H9 (cell line): Measurements from ENCODE around the gene MICU1. TPM values are rescaled to one million over a fixed set of nuclear protein-coding genes. Genes with fewer than 3 reads are reported as not detected.

ENCODE experiments used
- DNase-seq: peaks from one replicate; pipeline ENCODE4 v3.0.0-alpha.2; 2017
- H2AFZ ChIP-seq: one replicate; pipeline ENCODE4 v1.6.1; 2013; ENCODE audit warnings: mild to moderate bottlenecking, low read length, control low read depth, moderate library complexity
- H2AK5ac ChIP-seq: 2 replicates; pipeline ENCODE4 v1.6.1; 2013; ENCODE audit warnings: low read length, control low read depth, mixed read lengths; ENCODE audit not compliant: insufficient read length
- H2BK120ac ChIP-seq: one replicate; pipeline ENCODE4 v1.6.1; 2013; ENCODE audit warnings: low read depth, mild to moderate bottlenecking, low read length, control low read depth, inconsistent platforms; ENCODE audit not compliant: poor library complexity, severe bottlenecking
- H2BK12ac ChIP-seq: 2 replicates; pipeline ENCODE4 v1.6.1; 2013; ENCODE audit warnings: low read length, control low read depth, mixed read lengths, low read depth; ENCODE audit not compliant: insufficient read length
- H2BK15ac ChIP-seq: 2 replicates; pipeline ENCODE4 v1.6.1; 2013; ENCODE audit warnings: low read depth, low read length, control low read depth
- H2BK20ac ChIP-seq: one replicate; pipeline ENCODE4 v1.6.1; 2013; ENCODE audit warnings: low read depth, mild to moderate bottlenecking, low read length, control low read depth, inconsistent platforms; ENCODE audit not compliant: poor library complexity, severe bottlenecking
- H2BK5ac ChIP-seq: 2 replicates; pipeline ENCODE4 v1.6.1; 2013; ENCODE audit warnings: low read length, control low read depth, mixed read lengths; ENCODE audit not compliant: insufficient read length
- H3K14ac ChIP-seq: 2 replicates; pipeline ENCODE4 v1.6.1; 2013; ENCODE audit warnings: low read length, control low read depth; ENCODE audit not compliant: insufficient read depth
- H3K18ac ChIP-seq: 2 replicates; pipeline ENCODE4 v1.6.1; 2013; ENCODE audit warnings: low read depth, mild to moderate bottlenecking, mixed read lengths, low read length, control low read depth; ENCODE audit not compliant: insufficient read length
- H3K23ac ChIP-seq: 2 replicates; pipeline ENCODE4 v1.6.1; 2013; ENCODE audit warnings: low read length, control low read depth, mixed read lengths, low read depth; ENCODE audit not compliant: insufficient read length
- H3K23me2 ChIP-seq: 2 replicates; pipeline ENCODE4 v1.6.1; 2013; ENCODE audit warnings: low read depth, mild to moderate bottlenecking, mixed read lengths, low read length, control low read depth; ENCODE audit not compliant: insufficient read length, poor library complexity, severe bottlenecking
- H3K27ac ChIP-seq: 2 replicates; pipeline ENCODE4 v1.5.1; 2013; ENCODE audit warnings: low read length, control low read depth, mixed read lengths, low read depth; ENCODE audit not compliant: insufficient read length
- H3K27me3 ChIP-seq: 2 replicates; pipeline ENCODE4 v1.6.1; 2013; ENCODE audit warnings: low read length, control low read depth, inconsistent platforms; ENCODE audit not compliant: insufficient read depth
- H3K4ac ChIP-seq: 2 replicates; pipeline ENCODE4 v1.6.1; 2013; ENCODE audit warnings: low read depth, mild to moderate bottlenecking, control low read depth, inconsistent platforms, low read length, moderate library complexity
- H3K4me1 ChIP-seq: 2 replicates; pipeline ENCODE4 v1.6.1; 2013; ENCODE audit warnings: low read length, control low read depth, inconsistent platforms; ENCODE audit not compliant: insufficient read depth
- H3K4me2 ChIP-seq: 2 replicates; pipeline ENCODE4 v1.6.1; 2013; ENCODE audit warnings: low read length, control low read depth, mixed read lengths; ENCODE audit not compliant: insufficient read length, insufficient read depth
- H3K56ac ChIP-seq: 2 replicates; pipeline ENCODE4 v1.6.1; 2013; ENCODE audit warnings: low read depth, mild to moderate bottlenecking, mixed read lengths, low read length, control low read depth; ENCODE audit not compliant: insufficient read length
- H3K79me1 ChIP-seq: 2 replicates; pipeline ENCODE4 v1.6.1; 2013; ENCODE audit warnings: low read depth, mild to moderate bottlenecking, moderate library complexity, low read length, control low read depth, inconsistent platforms; ENCODE audit not compliant: insufficient read depth, poor library complexity, severe bottlenecking
- H3K79me2 ChIP-seq: 2 replicates; pipeline ENCODE4 v1.6.1; 2013; ENCODE audit warnings: low read length, control low read depth, inconsistent platforms; ENCODE audit not compliant: insufficient read depth
- H3K9ac ChIP-seq: 2 replicates; pipeline ENCODE4 v1.6.1; 2013; ENCODE audit warnings: low read length, control low read depth, mixed read lengths; ENCODE audit not compliant: insufficient read length; ENCODE audit errors: extremely low read depth
- H3K9me3 ChIP-seq: one replicate; pipeline ENCODE4 v1.6.1; 2013; ENCODE audit warnings: low read depth, low read length, inconsistent platforms; ENCODE audit not compliant: control insufficient read depth
- H3T11ph ChIP-seq: one replicate; pipeline ENCODE4 v1.6.1; 2013; ENCODE audit warnings: mild to moderate bottlenecking, low read length, control low read depth, inconsistent platforms
- H4K20me1 ChIP-seq: one replicate; pipeline ENCODE4 v1.6.1; 2013; ENCODE audit not compliant: control insufficient read depth, insufficient read length, insufficient read depth
- H4K5ac ChIP-seq: 2 replicates; pipeline ENCODE4 v1.6.1; 2013; ENCODE audit warnings: low read depth, mild to moderate bottlenecking, mixed read lengths, low read length, control low read depth; ENCODE audit not compliant: insufficient read length
- H4K8ac ChIP-seq: replicated peaks from 2 replicates; pipeline ENCODE4 v1.6.1; 2013; ENCODE audit warnings: low read length, control low read depth, mixed read lengths, low read depth; ENCODE audit not compliant: insufficient read length
- H4K91ac ChIP-seq: 2 replicates; pipeline ENCODE4 v1.6.1; 2013; ENCODE audit warnings: low read depth, mild to moderate bottlenecking, moderate library complexity, mixed read lengths, low read length, control low read depth; ENCODE audit not compliant: insufficient read length
- H3K27ac Mint-ChIP-seq, 3 experiments: 2 replicates in 2 of 3; 3 replicates in 1 of 3; pipeline ENCODE4 v1.8.0; 2020 to 2021; ENCODE audit warnings: mixed read lengths in 3 of 3, mild to moderate bottlenecking in 1 of 3, moderate library complexity in 1 of 3
- H3K27me3 Mint-ChIP-seq: 2 replicates; pipeline ENCODE4 v1.8.0; 2021; ENCODE audit warnings: low read depth, mild to moderate bottlenecking, moderate library complexity, mixed read lengths
- H3K36me3 Mint-ChIP-seq, 3 experiments: 2 replicates in 2 of 3; 3 replicates in 1 of 3; pipeline ENCODE4 v1.8.0; 2020 to 2021; ENCODE audit warnings: low read depth in 3 of 3, mixed read lengths in 3 of 3; ENCODE audit not compliant: insufficient read depth in 1 of 3
- H3K4me1 Mint-ChIP-seq, 2 experiments: 2 replicates each; pipeline ENCODE4 v1.8.0; 2020; ENCODE audit warnings: mixed read lengths in 2 of 2
- H3K4me3 Mint-ChIP-seq, 2 experiments: 2 replicates in 1 of 2; 3 replicates in 1 of 2; pipeline ENCODE4 v1.8.0; 2020 to 2021; ENCODE audit warnings: mild to moderate bottlenecking in 2 of 2, mixed read lengths in 2 of 2, moderate library complexity in 1 of 2
- H3K9me3 Mint-ChIP-seq, 2 experiments: 2 replicates in 1 of 2; 3 replicates in 1 of 2; pipeline ENCODE4 v1.8.0; 2020; ENCODE audit warnings: mild to moderate bottlenecking in 2 of 2, mixed read lengths in 2 of 2, moderate library complexity in 1 of 2
- WGBS: extraction: QIAGEN DNeasy Blood & Tissue Kit; methylation state at CpG from one replicate; pipeline ENCODE4 v1.1.7; 2013; ENCODE audit warnings: missing lambda C conversion rate, low lambda C conversion rate, mixed read lengths; ENCODE audit not compliant: insufficient read length; ENCODE audit errors: extremely low coverage; 5-methylcytosine and 5-hydroxymethylcytosine counted together
- total RNA-seq: library from RNA; stranded (reverse); gene quantifications from 2 replicates; pipeline ENCODE4 v1.2.1, GENCODE V29; 2021
- TF ChIP-seq, protein P1 (sequence below): fragments of 200-600 bp; sonication (generic); conservative IDR thresholded peaks from 3 replicates; pipeline ENCODE4 v1.8.0; 2021; ENCODE audit warnings: antibody characterized with exemption, mild to moderate bottlenecking

The MICU1 gene
- total RNA-seq, 1 experiment from 2014 or later = 33.2 TPM

DNA sequence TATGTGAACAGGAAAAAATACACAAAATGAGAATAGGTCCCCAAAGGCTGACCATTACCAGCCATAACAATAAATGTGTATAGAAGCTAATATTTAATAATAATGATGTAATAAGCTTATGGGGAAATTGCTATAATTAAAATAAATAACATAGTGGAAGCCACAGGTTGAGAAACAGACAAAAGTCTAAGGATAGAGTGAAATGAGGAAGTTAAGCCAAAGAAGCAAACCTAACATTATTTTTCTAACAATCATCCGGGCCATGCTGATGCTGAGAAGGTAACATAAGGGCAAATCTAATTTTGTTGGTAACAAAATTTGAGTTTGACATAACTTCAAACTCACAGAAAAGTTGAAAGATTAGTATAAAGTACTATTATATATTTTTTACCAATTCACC, 115.9 kb downstream of the MICU1 start:
- no CpG with 5 or more reads among the region's 1 CpG for WGBS
- no peak overlapping the region for H3K4ac ChIP-seq
- no peaks in the 10 kb centered on the region for H3K23me2 ChIP-seq
- H3K27ac ChIP-seq = no peak overlapping the region
- H4K20me1 ChIP-seq = no peaks in the 10 kb centered on the region
- H2AFZ ChIP-seq = no peak overlapping the region
- no peak overlapping the region for H2BK5ac ChIP-seq
- no peak for DNase-seq
- no peak overlapping the region for H4K8ac ChIP-seq
- H2BK20ac ChIP-seq = no peak overlapping the region
- no peak overlapping the region for H3K14ac ChIP-seq
- H4K5ac ChIP-seq = no peak overlapping the region
- no peak overlapping the region for H3K18ac ChIP-seq
- no peak overlapping the region for H3K27ac Mint-ChIP-seq
- no peaks in the 10 kb centered on the region for H3K27me3 Mint-ChIP-seq
- no peak overlapping the region for H4K91ac ChIP-seq
- no peaks in the 10 kb centered on the region for H3K4me1 ChIP-seq
- no peaks in the 10 kb centered on the region for H3K79me2 ChIP-seq
- no peak overlapping the region for H2BK12ac ChIP-seq
- no peak overlapping the region for H3K4me2 ChIP-seq
- peaks cover 7 to 8% of the 10 kb centered on the region in 2 experiments; a peak in 4 of 5 replicates for H3K9me3 Mint-ChIP-seq
- H2AK5ac ChIP-seq = no peak overlapping the region
- H3K4me3 Mint-ChIP-seq = no peak overlapping the region
- no peak overlapping the region for H3K23ac ChIP-seq
- TF ChIP-seq, protein P1, sequence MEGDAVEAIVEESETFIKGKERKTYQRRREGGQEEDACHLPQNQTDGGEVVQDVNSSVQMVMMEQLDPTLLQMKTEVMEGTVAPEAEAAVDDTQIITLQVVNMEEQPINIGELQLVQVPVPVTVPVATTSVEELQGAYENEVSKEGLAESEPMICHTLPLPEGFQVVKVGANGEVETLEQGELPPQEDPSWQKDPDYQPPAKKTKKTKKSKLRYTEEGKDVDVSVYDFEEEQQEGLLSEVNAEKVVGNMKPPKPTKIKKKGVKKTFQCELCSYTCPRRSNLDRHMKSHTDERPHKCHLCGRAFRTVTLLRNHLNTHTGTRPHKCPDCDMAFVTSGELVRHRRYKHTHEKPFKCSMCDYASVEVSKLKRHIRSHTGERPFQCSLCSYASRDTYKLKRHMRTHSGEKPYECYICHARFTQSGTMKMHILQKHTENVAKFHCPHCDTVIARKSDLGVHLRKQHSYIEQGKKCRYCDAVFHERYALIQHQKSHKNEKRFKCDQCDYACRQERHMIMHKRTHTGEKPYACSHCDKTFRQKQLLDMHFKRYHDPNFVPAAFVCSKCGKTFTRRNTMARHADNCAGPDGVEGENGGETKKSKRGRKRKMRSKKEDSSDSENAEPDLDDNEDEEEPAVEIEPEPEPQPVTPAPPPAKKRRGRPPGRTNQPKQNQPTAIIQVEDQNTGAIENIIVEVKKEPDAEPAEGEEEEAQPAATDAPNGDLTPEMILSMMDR = no peak
- no peaks in the 10 kb centered on the region for H3K9me3 ChIP-seq
- no peak overlapping the region for H3K9ac ChIP-seq
- no peak overlapping the region for H3K56ac ChIP-seq
- H3K36me3 Mint-ChIP-seq = peaks cover 8 to 12% (median 11%) of the 10 kb centered on the region in 3 experiments; a peak in 6 of 7 replicates
- H2BK120ac ChIP-seq = no peak overlapping the region
- H3K79me1 ChIP-seq = no peaks in the 10 kb centered on the region
- peaks cover 0 to 2% of the 10 kb centered on the region in 2 experiments; a peak in 2 of 4 replicates for H3K4me1 Mint-ChIP-seq
- H3T11ph ChIP-seq = no peak overlapping the region
- no peak overlapping the region for H2BK15ac ChIP-seq
- no peaks in the 10 kb centered on the region for H3K27me3 ChIP-seq
